Caco-2 (cell line): ENCODE results near the gene DBX1. TPM values are rescaled to one million over a fixed set of nuclear protein-coding genes. Genes with fewer than 3 reads are reported as not detected.
A peak's percentile ranks its signal among the peaks of the same experiment; 100 is the strongest.
"Not testable (repeated sequence)": the region's sequence is repeated elsewhere in the genome, so short reads cannot be mapped to it uniquely, and the experiment has no call there.

ENCODE experiments used
- BruUV-seq: library from RNA; stranded (reverse); fragments of 400-500 nt; replicated peaks from 2 replicates; lab custom pipeline; 2021; lab: Mats Ljungman, UMichigan
- CTCF ChIA-PET: fragments of 300-600 bp; sonication (Branson Sonifier 250); formaldehyde crosslinking; loops from one replicate; lab custom pipeline; 2022; ENCODE audit warnings: antibody characterized with exemption; lab: Charles Lee
- POLR2A ChIA-PET: fragments of 300-600 bp; sonication (Branson Sonifier 250); formaldehyde crosslinking; loops from one replicate; lab custom pipeline; 2022; ENCODE audit warnings: antibody characterized with exemption; lab: Charles Lee
- DNase-seq, 2 experiments: peaks; one replicate each; pipeline versions ENCODE4 v3.0.0 to v3.0.0-alpha.2; 2020 to 2022
- H3K27me3 ChIP-seq: replicated peaks from 2 replicates; pipeline ENCODE4 v1.6.0; 2011; ENCODE audit warnings: low read length; ENCODE audit not compliant: control insufficient read depth, insufficient read depth
- H3K36me3 ChIP-seq: 2 replicates; pipeline ENCODE4 v1.5.1; 2011; ENCODE audit warnings: low read length; ENCODE audit not compliant: control insufficient read depth, insufficient read depth
- H3K4me1 ChIP-seq: fragments of 250-450 bp; sonication (Bioruptor Pico); 2 replicates; pipeline ENCODE4 v1.5.1; 2020; ENCODE audit warnings: mild to moderate bottlenecking
- H3K4me3 ChIP-seq: 2 replicates; pipeline ENCODE4 v1.5.1; 2011; ENCODE audit warnings: low read depth, mild to moderate bottlenecking, control low read depth, low read length
- H3K9me3 ChIP-seq: fragments of 250-450 bp; sonication (Bioruptor Pico); 2 replicates; pipeline ENCODE4 v1.5.1; 2020; ENCODE audit warnings: mild to moderate bottlenecking, moderate library complexity
- H3K27ac Mint-ChIP-seq: one replicate; pipeline ENCODE4 v1.8.0; 2022; ENCODE audit warnings: mixed read lengths; ENCODE audit not compliant: unreplicated experiment
- H3K27me3 Mint-ChIP-seq: one replicate; pipeline ENCODE4 v1.8.0; 2022; ENCODE audit warnings: mixed read lengths; ENCODE audit not compliant: insufficient read depth, unreplicated experiment
- H3K36me3 Mint-ChIP-seq: one replicate; pipeline ENCODE4 v1.8.0; 2022; ENCODE audit warnings: mild to moderate bottlenecking, mixed read lengths; ENCODE audit not compliant: insufficient read depth, unreplicated experiment
- H3K4me1 Mint-ChIP-seq: one replicate; pipeline ENCODE4 v1.8.0; 2022; ENCODE audit warnings: low read depth, mixed read lengths; ENCODE audit not compliant: unreplicated experiment
- H3K4me3 Mint-ChIP-seq: one replicate; pipeline ENCODE4 v1.8.0; 2022; ENCODE audit warnings: mild to moderate bottlenecking, moderate library complexity, mixed read lengths; ENCODE audit not compliant: unreplicated experiment
- H3K9me3 Mint-ChIP-seq: one replicate; pipeline ENCODE4 v1.8.0; 2022; ENCODE audit warnings: mixed read lengths; ENCODE audit not compliant: unreplicated experiment
- CTCF ChIP-seq, 2 experiments: fragments of 200-600 bp in 1 of 2; IDR thresholded peaks; 1 replicate in 1 of 2; 2 replicates in 1 of 2; pipeline versions ENCODE4 v1.5.1 to v1.8.0; 2011 to 2022; ENCODE audit warnings: antibody characterized with exemption in 1 of 2, control low read depth in 1 of 2, inconsistent platforms in 1 of 2, low read depth in 1 of 2, low read length in 1 of 2, mild to moderate bottlenecking in 1 of 2, moderate library complexity in 1 of 2; ENCODE audit not compliant: insufficient read depth in 1 of 2, severe bottlenecking in 1 of 2, unreplicated experiment in 1 of 2
- intact Hi-C: fragments of 100-400 bp; cut with micrococcal nuclease; formaldehyde crosslinking; loops from one replicate; pipeline ENCODE4 v1.10.0; 2022; ENCODE audit not compliant: unreplicated experiment
- total RNA-seq: library from RNA; stranded (reverse); gene quantifications from 2 replicates; pipeline ENCODE4 v1.2.3, GENCODE V29; 2022

DBX1 gene
- total RNA-seq, 1 experiment from 2014 or later, result not detected

GRCh38 chr11:20129665-20130064 lies 30.6 kb downstream of the DBX1 start:
- no peaks in the 10 kb centered on the region for H3K9me3 Mint-ChIP-seq
- H3K36me3 Mint-ChIP-seq, result no peaks in the 10 kb centered on the region
- intact Hi-C loops, result loop anchor here (2.0 to 10.0 kb wide), 4 partner anchors 115 to 395 kb away; no protein-coding TSS in a partner anchor
- BruUV-seq, result no TSS peak
- peak in 1 of 2 experiments; percentile 51 for DNase-seq
- peaks cover 8% of the 10 kb centered on the region for H3K4me1 Mint-ChIP-seq
- ChIA-PET CTCF (interaction anchor here (1.9 to 2.2 kb wide), 2 partner anchors 176 to 225 kb away, joined by 8 to 45 read pairs; no protein-coding TSS in a partner anchor), POLR2A (no interaction called here)
- Histone ChIP-seq H3K4me1 (no peaks in the 10 kb centered on the region), H3K9me3 (no peaks in the 10 kb centered on the region), H3K4me3 (no peak overlapping the region), H3K36me3 (no peaks in the 10 kb centered on the region), H3K27me3 (no peaks in the 10 kb centered on the region)
- no peak overlapping the region for H3K27ac Mint-ChIP-seq
- no peak for TF ChIP-seq CTCF (IDR thresholded peaks at IDR 0.05; ENCODE audit: insufficient read depth in 1 of 2, low read depth in 1 of 2, low read length in 1 of 2, severe bottlenecking in 1 of 2, unreplicated experiment in 1 of 2)
- H3K4me3 Mint-ChIP-seq, result no peak overlapping the region
- H3K27me3 Mint-ChIP-seq, result peaks cover 2% of the 10 kb centered on the region

- H3K27ac Mint-ChIP-seq, BruUV-seq, H3K4me3 ChIP-seq, H3K4me1 Mint-ChIP-seq, H3K27me3 ChIP-seq, H3K27me3 Mint-ChIP-seq, H3K4me3 Mint-ChIP-seq, DNase-seq, POLR2A ChIA-PET, H3K4me1 ChIP-seq, H3K36me3 Mint-ChIP-seq, H3K9me3 Mint-ChIP-seq, H3K36me3 ChIP-seq, H3K9me3 ChIP-seq: not testable (repeated sequence)
- CTCF ChIA-PET, result interaction anchor here (0.6 to 2.2 kb wide), 17 partner anchors 10 to 568 kb away, joined by 3 to 45 read pairs (median 3); no protein-coding TSS in a partner anchor
- intact Hi-C loops, result loop anchor here (1.0 to 10.0 kb wide), 6 partner anchors 116 to 482 kb away; no protein-coding TSS in a partner anchor
Observed at GRCh38 chr11:20128528-20128825, 31.8 kb downstream of the DBX1 start.

- Mint-ChIP-seq H3K36me3 (no peaks in the 10 kb centered on the region), H3K9me3 (no peaks in the 10 kb centered on the region), H3K27ac (no peak overlapping the region), H3K27me3 (peaks cover 2% of the 10 kb centered on the region), H3K4me3 (no peak overlapping the region), H3K4me1 (peaks cover 8% of the 10 kb centered on the region)
- H3K4me3 ChIP-seq, result no peak overlapping the region
- peak; percentile 82 to 89 for TF ChIP-seq CTCF (IDR thresholded peaks at IDR 0.05; ENCODE audit: insufficient read depth in 1 of 2, low read depth in 1 of 2, low read length in 1 of 2, severe bottlenecking in 1 of 2, unreplicated experiment in 1 of 2)
- DNase-seq, result peak; percentile 82 to 87
- H3K36me3 ChIP-seq, result no peaks in the 10 kb centered on the region
- ChIA-PET CTCF (interaction anchor here (0.6 to 2.2 kb wide), 22 partner anchors 9 to 567 kb away, joined by 3 to 45 read pairs (median 4); no protein-coding TSS in a partner anchor), POLR2A (no interaction called here)
- H3K27me3 ChIP-seq, result no peaks in the 10 kb centered on the region
- BruUV-seq, result no TSS peak
- no peaks in the 10 kb centered on the region for H3K9me3 ChIP-seq
- no peaks in the 10 kb centered on the region for H3K4me1 ChIP-seq
- intact Hi-C loops, result loop anchor here (1.0 to 10.0 kb wide), 6 partner anchors 117 to 482 kb away; no protein-coding TSS in a partner anchor
Observed at GRCh38 chr11:20127671-20128527, 32.4 kb downstream of the DBX1 start.
